Stomach smooth muscle (tissue), 2 donors: ENCODE data around the gene C1orf21.

Source experiments
- H3K27ac ChIP-seq: one replicate; pipeline ENCODE4 v1.7.0; 2013; ENCODE audit warnings: mild to moderate bottlenecking, low read length, inconsistent platforms
- H3K27me3 ChIP-seq, 2 donors: one replicate each; pipeline ENCODE4 v1.7.0; 2013; ENCODE audit warnings: low read length in 2 of 2; ENCODE audit not compliant: insufficient read depth in 2 of 2, control insufficient read depth in 1 of 2
- H3K36me3 ChIP-seq, 2 donors: one replicate each; pipeline ENCODE4 v1.7.0; 2013; ENCODE audit warnings: low read length in 2 of 2; ENCODE audit not compliant: control insufficient read depth in 2 of 2, insufficient read depth in 2 of 2
- H3K4me1 ChIP-seq: one replicate; pipeline ENCODE4 v1.7.0; 2013; ENCODE audit warnings: low read length; ENCODE audit not compliant: control insufficient read depth, insufficient read depth
- H3K4me3 ChIP-seq, 2 donors: one replicate each; pipeline ENCODE4 v1.7.0; 2013; ENCODE audit warnings: low read length in 2 of 2
- H3K9ac ChIP-seq, 2 donors: one replicate each; pipeline ENCODE4 v1.7.0; 2013; ENCODE audit warnings: low read length in 2 of 2, mild to moderate bottlenecking in 1 of 2
- H3K9me3 ChIP-seq, 2 donors: one replicate each; pipeline ENCODE4 v1.7.0; 2013; ENCODE audit warnings: low read length in 2 of 2; ENCODE audit not compliant: control insufficient read depth in 2 of 2
- donor health status: healthy.
- donor health status: Pancreatic carcinoma.

Gene C1orf21

GRCh38 chr1:184502161-184502560, 115.3 kb downstream of the C1orf21 start:
- H3K9ac ChIP-seq, result no peak overlapping the region
- no peaks in the 10 kb centered on the region for H3K9me3 ChIP-seq
- H3K4me1 ChIP-seq, result peaks cover 20% of the 10 kb centered on the region
- H3K4me3 ChIP-seq, result no peak overlapping the region
- H3K27me3 ChIP-seq, result no peaks in the 10 kb centered on the region
- H3K27ac ChIP-seq, result no peak overlapping the region
- H3K36me3 ChIP-seq, result no peaks in the 10 kb centered on the region

- H3K4me1 ChIP-seq, result peaks cover 29% of the 10 kb centered on the region
- no peaks in the 10 kb centered on the region for H3K27me3 ChIP-seq
- H3K9ac ChIP-seq, result peak overlapping the region in 1 of 2 donors; percentile 21
- no peaks in the 10 kb centered on the region for H3K36me3 ChIP-seq
- H3K27ac ChIP-seq, result no peak overlapping the region
- H3K4me3 ChIP-seq, result no peak overlapping the region
- no peaks in the 10 kb centered on the region for H3K9me3 ChIP-seq
These were observed 116.5 kb downstream of the C1orf21 start for GRCh38 chr1:184503221-184503749.

- no peak overlapping the region for H3K9ac ChIP-seq
- no peaks in the 10 kb centered on the region for H3K36me3 ChIP-seq
- no peaks in the 10 kb centered on the region for H3K9me3 ChIP-seq
- no peaks in the 10 kb centered on the region for H3K27me3 ChIP-seq
- peak overlapping the region; percentile 42 to 44 for H3K4me3 ChIP-seq
- peaks cover 29% of the 10 kb centered on the region for H3K4me1 ChIP-seq
- H3K27ac ChIP-seq, result no peak overlapping the region
These were observed 117.5 kb downstream of the C1orf21 start for GRCh38 chr1:184504040-184504954.

GRCh38 chr1:184504955-184505338, 118.1 kb downstream of the C1orf21 start:
- no peak overlapping the region for H3K4me3 ChIP-seq
- no peak overlapping the region for H3K9ac ChIP-seq
- H3K4me1 ChIP-seq, result peaks cover 28% of the 10 kb centered on the region
- no peak overlapping the region for H3K27ac ChIP-seq
- peaks cover 0 to 2% of the 10 kb centered on the region in 2 donors for H3K36me3 ChIP-seq
- H3K27me3 ChIP-seq, result no peaks in the 10 kb centered on the region
- H3K9me3 ChIP-seq, result no peaks in the 10 kb centered on the region

DNA sequence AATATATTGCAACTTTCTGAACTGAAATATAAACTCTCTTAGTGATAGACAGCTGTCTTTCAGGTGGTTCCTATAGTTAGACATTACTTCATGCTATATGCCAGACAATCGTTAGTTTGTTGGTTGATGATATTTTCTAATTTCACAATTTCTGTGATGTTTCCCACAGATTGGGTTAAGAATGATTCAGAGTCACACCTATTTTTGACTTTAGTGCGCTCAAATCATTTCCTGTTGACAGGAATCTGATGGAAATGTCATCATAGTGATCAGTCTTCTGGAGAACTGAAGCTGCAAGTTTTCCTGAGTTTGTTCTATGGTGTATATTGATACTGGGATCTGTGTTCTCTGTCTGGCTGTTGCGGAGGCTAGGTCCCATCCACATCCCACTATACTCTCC, 119.7 kb downstream of the C1orf21 start:
- Histone ChIP-seq H3K27ac (no peak overlapping the region), H3K36me3 (peaks cover 0 to 2% of the 10 kb centered on the region in 2 donors), H3K4me1 (peaks cover 22% of the 10 kb centered on the region)

DNA sequence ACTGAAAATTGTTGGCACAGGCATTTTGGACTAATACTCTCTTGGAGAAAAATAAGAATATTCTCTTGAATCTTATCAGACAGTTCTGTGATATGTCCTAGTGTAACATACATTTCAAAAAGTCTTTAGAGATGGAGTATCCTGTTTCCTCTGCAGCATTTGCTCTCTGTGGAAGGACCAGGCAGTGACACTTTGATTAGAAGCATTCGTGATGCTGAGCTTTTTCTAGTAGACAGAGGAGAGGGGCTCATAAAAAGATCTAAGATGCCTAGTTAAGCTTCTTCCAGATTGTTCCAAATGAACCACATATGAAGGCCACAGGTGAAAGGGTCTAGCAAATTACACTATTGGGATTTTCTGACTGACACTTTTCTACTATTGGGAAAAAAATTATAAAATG, 120.3 kb downstream of the C1orf21 start:
- Histone ChIP-seq H3K4me3 (peak overlapping the region; percentile 1 to 7), H3K9ac (no peak overlapping the region), H3K27ac (no peak overlapping the region)

More for the DNA sequence above, 119.7 kb downstream of the C1orf21 start:
- Histone ChIP-seq H3K9ac (no peak overlapping the region), H3K4me3 (no peak overlapping the region), H3K27me3 (no peaks in the 10 kb centered on the region), H3K9me3 (no peaks in the 10 kb centered on the region)

DNA sequence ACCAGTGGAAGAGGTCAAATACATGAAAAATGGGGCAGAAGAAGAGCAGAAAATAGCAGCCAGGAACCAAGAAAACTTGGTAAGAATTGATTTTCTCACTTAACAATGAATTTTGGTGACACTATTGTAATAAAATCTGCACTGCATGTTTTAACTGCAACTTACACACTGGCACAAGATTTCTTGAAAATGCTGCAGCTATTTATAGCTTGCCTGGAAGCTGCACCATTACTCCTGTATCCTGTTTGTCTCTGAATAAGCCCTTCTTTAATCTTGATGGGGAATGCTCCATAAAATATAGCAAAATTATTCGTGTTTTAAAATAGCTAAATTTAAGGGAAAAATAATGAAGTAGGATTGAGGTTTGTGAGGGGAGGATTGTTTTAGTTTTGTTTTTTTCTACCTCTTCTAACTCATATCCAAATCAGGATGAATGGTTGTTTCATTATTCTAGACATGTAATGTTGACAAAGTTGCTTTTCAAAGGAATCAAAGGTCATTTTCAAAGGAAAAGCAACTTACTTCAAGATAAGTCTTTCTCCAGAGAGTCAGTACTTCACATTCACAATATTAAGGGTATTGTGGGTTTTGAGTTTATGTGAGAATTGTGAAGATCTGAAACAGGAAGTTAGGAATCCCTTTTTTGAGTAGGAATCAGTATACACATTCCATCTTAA, 120.9 kb downstream of the C1orf21 start:
- Histone ChIP-seq H3K9ac (no peak overlapping the region), H3K27ac (no peak overlapping the region), H3K4me1 (peaks cover 22% of the 10 kb centered on the region), H3K27me3 (no peaks in the 10 kb centered on the region), H3K4me3 (peak overlapping the region; percentile 1 to 7), H3K36me3 (peaks cover 0 to 2% of the 10 kb centered on the region in 2 donors), H3K9me3 (no peaks in the 10 kb centered on the region)

More for the DNA sequence above, 120.3 kb downstream of the C1orf21 start:
- no peaks in the 10 kb centered on the region for H3K9me3 ChIP-seq
- H3K36me3 ChIP-seq, result peaks cover 0 to 2% of the 10 kb centered on the region in 2 donors
- H3K27me3 ChIP-seq, result no peaks in the 10 kb centered on the region
- H3K4me1 ChIP-seq, result peaks cover 22% of the 10 kb centered on the region

DNA sequence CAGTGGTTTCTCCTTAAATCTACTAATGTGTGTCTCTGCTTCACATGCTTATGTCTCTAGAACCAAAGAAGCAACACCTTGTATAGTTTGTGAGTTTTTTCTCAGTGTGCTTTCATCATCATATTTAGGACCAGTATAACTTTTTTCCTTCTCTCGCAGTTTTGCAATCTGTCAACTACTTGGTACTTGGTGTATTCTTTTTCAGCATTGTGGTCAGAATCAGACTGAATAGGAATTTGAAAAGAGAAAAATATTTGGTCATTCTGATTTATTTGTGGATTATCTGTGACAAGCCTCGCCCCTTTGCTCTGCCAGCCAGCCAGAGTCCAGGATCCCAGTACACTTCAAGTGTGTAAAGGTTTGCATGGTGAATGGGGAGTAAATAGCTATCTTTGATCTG, 122.3 kb downstream of the C1orf21 start:
- H3K4me1 ChIP-seq, result peaks cover 16% of the 10 kb centered on the region
- peaks cover 0 to 2% of the 10 kb centered on the region in 2 donors for H3K36me3 ChIP-seq
- H3K4me3 ChIP-seq, result no peak overlapping the region
- no peak overlapping the region for H3K9ac ChIP-seq
- H3K9me3 ChIP-seq, result no peaks in the 10 kb centered on the region
- H3K27ac ChIP-seq, result no peak overlapping the region
- no peaks in the 10 kb centered on the region for H3K27me3 ChIP-seq

DNA sequence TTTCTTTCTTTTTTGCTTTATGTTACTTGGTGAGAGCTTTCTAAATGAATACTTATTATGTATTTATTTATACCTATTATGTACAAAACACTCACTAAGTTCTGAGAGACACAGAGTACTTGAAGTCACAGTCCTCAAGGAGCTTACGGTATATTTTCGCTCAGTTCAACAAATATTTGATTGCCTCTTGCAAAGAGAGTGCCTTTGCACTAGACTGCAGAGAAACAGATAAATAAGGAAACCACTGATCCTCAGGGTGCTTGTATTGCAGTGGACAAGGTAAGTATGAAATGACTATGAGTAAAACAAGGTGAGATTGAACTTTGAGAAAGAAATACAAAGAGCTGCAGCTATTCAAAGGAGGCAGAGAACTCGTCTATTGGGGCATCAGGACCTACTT, 123.3 kb downstream of the C1orf21 start:
- Histone ChIP-seq H3K27me3 (no peaks in the 10 kb centered on the region), H3K4me3 (no peak overlapping the region), H3K27ac (no peak overlapping the region), H3K9me3 (no peaks in the 10 kb centered on the region), H3K4me1 (peaks cover 10% of the 10 kb centered on the region), H3K9ac (no peak overlapping the region), H3K36me3 (peaks cover 0 to 2% of the 10 kb centered on the region in 2 donors)

DNA sequence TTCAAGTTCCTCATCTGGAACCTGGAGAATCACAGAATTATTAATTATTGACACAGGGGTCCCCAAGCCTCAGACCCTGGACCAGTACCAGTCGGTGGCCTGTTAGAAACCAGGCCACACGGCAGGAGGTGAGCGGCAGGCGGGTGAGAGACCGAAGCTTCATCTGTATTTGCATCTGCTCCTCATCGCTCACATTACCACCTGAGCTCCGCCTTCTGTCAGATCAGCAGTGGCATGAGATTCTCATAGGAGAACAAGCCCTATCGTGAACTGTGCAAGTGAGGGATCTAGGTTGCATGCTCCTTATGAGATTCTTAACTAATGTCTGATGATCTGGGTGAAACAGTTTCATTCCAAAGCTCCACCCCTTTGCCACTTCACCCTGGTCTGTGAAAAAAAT, 125.9 kb downstream of the C1orf21 start:
- Histone ChIP-seq H3K36me3 (peaks cover 0 to 2% of the 10 kb centered on the region in 2 donors), H3K9me3 (no peaks in the 10 kb centered on the region), H3K27ac (no peak overlapping the region), H3K4me1 (peaks cover 3% of the 10 kb centered on the region), H3K9ac (no peak overlapping the region), H3K4me3 (no peak overlapping the region), H3K27me3 (no peaks in the 10 kb centered on the region)
